ENCODE measurements around the gene MAP3K14. TPM values are rescaled to one million over a fixed set of nuclear protein-coding genes. Genes with fewer than 3 reads are reported as not detected.

The MAP3K14 gene
- total and polyA plus RNA-seq, 10 of the 15 experiments (the other 5 are each of a cell fraction or from before 2014, with no cell fraction given), result 2.1 to 33.3 (median 19.7) TPM

GRCh38 chr17:45313996-45314740, 2.7 kb downstream of the MAP3K14 start (continued):
- TF ChIP-seq NR2C2 (IDR thresholded peaks at IDR 0.05; ENCODE audit: borderline replicate concordance, control insufficient read depth, insufficient read length, low read depth) (no peak), NFIC (IDR thresholded peaks at IDR 0.05; ENCODE audit: low read depth, low read length) (no peak; the same call in 1 of the 2 replicates), SIN3A (IDR thresholded peaks at IDR 0.05; ENCODE audit: low read depth, low read length) (no peak), ZBTB40 (IDR thresholded peaks at IDR 0.05; ENCODE audit: borderline replicate concordance) (no peak), ZSCAN29 (IDR thresholded peaks at IDR 0.05) (no peak), EP300 (IDR thresholded peaks at IDR 0.05; ENCODE audit: borderline replicate concordance in 1 of 2, control insufficient read depth in 1 of 2, low read depth in 2 of 2, low read length in 2 of 2) (no peak), RELA (IDR thresholded peaks at IDR 0.05; ENCODE audit: borderline replicate concordance, partially characterized antibody) (no peak), ZZZ3 (IDR thresholded peaks at IDR 0.05; ENCODE audit: control insufficient read depth, insufficient read length, low read depth) (no peak), SP1 (IDR thresholded peaks at IDR 0.05; ENCODE audit: low read depth, low read length) (no peak), PML (IDR thresholded peaks at IDR 0.05; ENCODE audit: low read length) (no peak), ATF7 (IDR thresholded peaks at IDR 0.05; ENCODE audit: low read depth) (no peak), ASH2L (IDR thresholded peaks at IDR 0.05; ENCODE audit: borderline replicate concordance, low read depth) (no peak), CEBPB (IDR thresholded peaks at IDR 0.05; ENCODE audit: borderline replicate concordance in 1 of 2, low read depth in 2 of 2, low read length in 2 of 2) (no peak), RELB (IDR thresholded peaks at IDR 0.05; ENCODE audit: low read depth) (no peak), MAX (IDR thresholded peaks at IDR 0.05; ENCODE audit: low read depth, low read length) (no peak), ZNF24 (IDR thresholded peaks at IDR 0.05) (0 out of 2 replicates have a peak, but pooled peaks have one; percentile 7), ZNF384 (IDR thresholded peaks at IDR 0.05; ENCODE audit: borderline replicate concordance, low read depth, low read length) (no peak)
- TF ChIP-seq, protein P1, sequence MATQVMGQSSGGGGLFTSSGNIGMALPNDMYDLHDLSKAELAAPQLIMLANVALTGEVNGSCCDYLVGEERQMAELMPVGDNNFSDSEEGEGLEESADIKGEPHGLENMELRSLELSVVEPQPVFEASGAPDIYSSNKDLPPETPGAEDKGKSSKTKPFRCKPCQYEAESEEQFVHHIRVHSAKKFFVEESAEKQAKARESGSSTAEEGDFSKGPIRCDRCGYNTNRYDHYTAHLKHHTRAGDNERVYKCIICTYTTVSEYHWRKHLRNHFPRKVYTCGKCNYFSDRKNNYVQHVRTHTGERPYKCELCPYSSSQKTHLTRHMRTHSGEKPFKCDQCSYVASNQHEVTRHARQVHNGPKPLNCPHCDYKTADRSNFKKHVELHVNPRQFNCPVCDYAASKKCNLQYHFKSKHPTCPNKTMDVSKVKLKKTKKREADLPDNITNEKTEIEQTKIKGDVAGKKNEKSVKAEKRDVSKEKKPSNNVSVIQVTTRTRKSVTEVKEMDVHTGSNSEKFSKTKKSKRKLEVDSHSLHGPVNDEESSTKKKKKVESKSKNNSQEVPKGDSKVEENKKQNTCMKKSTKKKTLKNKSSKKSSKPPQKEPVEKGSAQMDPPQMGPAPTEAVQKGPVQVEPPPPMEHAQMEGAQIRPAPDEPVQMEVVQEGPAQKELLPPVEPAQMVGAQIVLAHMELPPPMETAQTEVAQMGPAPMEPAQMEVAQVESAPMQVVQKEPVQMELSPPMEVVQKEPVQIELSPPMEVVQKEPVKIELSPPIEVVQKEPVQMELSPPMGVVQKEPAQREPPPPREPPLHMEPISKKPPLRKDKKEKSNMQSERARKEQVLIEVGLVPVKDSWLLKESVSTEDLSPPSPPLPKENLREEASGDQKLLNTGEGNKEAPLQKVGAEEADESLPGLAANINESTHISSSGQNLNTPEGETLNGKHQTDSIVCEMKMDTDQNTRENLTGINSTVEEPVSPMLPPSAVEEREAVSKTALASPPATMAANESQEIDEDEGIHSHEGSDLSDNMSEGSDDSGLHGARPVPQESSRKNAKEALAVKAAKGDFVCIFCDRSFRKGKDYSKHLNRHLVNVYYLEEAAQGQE (IDR thresholded peaks at IDR 0.05; ENCODE audit: low read depth, low read length), result no peak

All from GM12878 (cell line).